ENCODE results near the gene PARVB.

Gene PARVB

GRCh38 chr22:44076825-44077224 is 52.7 kb downstream of the PARVB start:
- no peak overlapping the region for H4K8ac ChIP-seq (ENCODE audit: low read depth, low read length)
- H3K23ac ChIP-seq (ENCODE audit: low read depth, low read length, poor library complexity): no peak overlapping the region
- no peak overlapping the region for H2BK12ac ChIP-seq (ENCODE audit: low read length)
- peaks cover 0 to 8% (median 2%) of the 10 kb centered on the region in 3 experiments for H3K27me3 ChIP-seq (ENCODE audit: control insufficient read depth in 3 of 3, insufficient read depth in 3 of 3, low read depth in 1 of 3, low read length in 3 of 3)
- H3K4me3 ChIP-seq (ENCODE audit: low read length in 2 of 2): no peak overlapping the region
- H3K36me3 ChIP-seq (replicated peaks in 1 of 2; ENCODE audit: control insufficient read depth in 2 of 2, insufficient read depth in 2 of 2, low read length in 2 of 2): no peaks in the 10 kb centered on the region
- WGBS, 2 donors (ENCODE audit: extremely low coverage in 2 of 2, insufficient read length in 2 of 2, insufficient replicate concordance in 1 of 2): no CpG with 5 or more reads among the region's 8 CpGs
- H2BK15ac ChIP-seq (ENCODE audit: low read length): peak overlapping the region; percentile 20
- DNase-seq (ENCODE audit: low spot score): no peak
- peaks cover 11 to 16% of the 10 kb centered on the region in 2 donors for H3K4me1 ChIP-seq (ENCODE audit: control insufficient read depth in 2 of 2, insufficient read depth in 1 of 2, low read depth in 1 of 2, low read length in 2 of 2)
- no peaks in the 10 kb centered on the region for H3K79me1 ChIP-seq (ENCODE audit: low read depth, low read length)
- peak overlapping the region; percentile 13 for H2AK5ac ChIP-seq (ENCODE audit: low read depth, low read length)
- H4K91ac ChIP-seq (ENCODE audit: low read depth, low read length, poor library complexity): no peak overlapping the region
- no peak overlapping the region for H2AFZ ChIP-seq (ENCODE audit: low read length)
- peak overlapping the region; percentile 10 for H3K14ac ChIP-seq (ENCODE audit: low read length)
- H3K9me3 ChIP-seq (replicated peaks in 1 of 2; ENCODE audit: control insufficient read depth in 2 of 2, insufficient read depth in 1 of 2, low read depth in 1 of 2, low read length in 2 of 2): peaks cover 0 to 2% of the 10 kb centered on the region in 2 donors
- no peak overlapping the region for H2BK120ac ChIP-seq (ENCODE audit: low read depth, low read length)
- peak overlapping the region; percentile 25 for H3K18ac ChIP-seq (ENCODE audit: low read length)
- H3K9ac ChIP-seq (ENCODE audit: low read depth, low read length, poor library complexity): no peak overlapping the region
- no peak overlapping the region for H2BK5ac ChIP-seq (ENCODE audit: low read length)
- no peak overlapping the region for H3K4me2 ChIP-seq (ENCODE audit: insufficient read depth, low read length, poor library complexity, severe bottlenecking)
- no peak overlapping the region for H3K27ac ChIP-seq (replicated peaks; ENCODE audit: low read length)
- no peak overlapping the region for H3K4ac ChIP-seq (ENCODE audit: low read length)

- no peak overlapping the region for H3K14ac ChIP-seq (ENCODE audit: low read length)
- no peaks in the 10 kb centered on the region for H3K79me1 ChIP-seq (ENCODE audit: low read depth, low read length)
- DNase-seq (ENCODE audit: low spot score): peak; percentile 84
- H3K23ac ChIP-seq (ENCODE audit: low read depth, low read length, poor library complexity): no peak overlapping the region
- H2BK120ac ChIP-seq (ENCODE audit: low read depth, low read length): no peak overlapping the region
- no peak overlapping the region for H3K4ac ChIP-seq (ENCODE audit: low read length)
- H2BK5ac ChIP-seq (ENCODE audit: low read length): no peak overlapping the region
- peaks cover 6 to 7% of the 10 kb centered on the region in 2 donors for H3K4me1 ChIP-seq (ENCODE audit: control insufficient read depth in 2 of 2, insufficient read depth in 1 of 2, low read depth in 1 of 2, low read length in 2 of 2)
- H3K4me2 ChIP-seq (ENCODE audit: insufficient read depth, low read length, poor library complexity, severe bottlenecking): no peak overlapping the region
- H3K4me3 ChIP-seq (ENCODE audit: low read length in 2 of 2): no peak overlapping the region
- H3K27me3 ChIP-seq (ENCODE audit: control insufficient read depth in 3 of 3, insufficient read depth in 3 of 3, low read depth in 1 of 3, low read length in 3 of 3): peaks cover 0 to 5% (median 2%) of the 10 kb centered on the region in 3 experiments
- no peak overlapping the region for H2BK12ac ChIP-seq (ENCODE audit: low read length)
- H3K27ac ChIP-seq (replicated peaks; ENCODE audit: low read length): no peak overlapping the region
- H3K36me3 ChIP-seq (replicated peaks in 1 of 2; ENCODE audit: control insufficient read depth in 2 of 2, insufficient read depth in 2 of 2, low read length in 2 of 2): no peaks in the 10 kb centered on the region
- H2AFZ ChIP-seq (ENCODE audit: low read length): peak overlapping the region; percentile 84
- H2AK5ac ChIP-seq (ENCODE audit: low read depth, low read length): peak overlapping the region; percentile 74
- no peak overlapping the region for H4K8ac ChIP-seq (ENCODE audit: low read depth, low read length)
- no peak overlapping the region for H2BK15ac ChIP-seq (ENCODE audit: low read length)
- WGBS, 2 donors (ENCODE audit: extremely low coverage in 2 of 2, insufficient read length in 2 of 2, insufficient replicate concordance in 1 of 2): no CpG with 5 or more reads among the region's 27 CpGs
- H3K9ac ChIP-seq (ENCODE audit: low read depth, low read length, poor library complexity): no peak overlapping the region
- H4K91ac ChIP-seq (ENCODE audit: low read depth, low read length, poor library complexity): no peak overlapping the region
- H3K9me3 ChIP-seq (replicated peaks in 1 of 2; ENCODE audit: control insufficient read depth in 2 of 2, insufficient read depth in 1 of 2, low read depth in 1 of 2, low read length in 2 of 2): peaks cover 0 to 2% of the 10 kb centered on the region in 2 donors
- peak overlapping the region; percentile 55 for H3K18ac ChIP-seq (ENCODE audit: low read length)
Measured at GRCh38 chr22:44080936-44081861, 57.1 kb downstream of the PARVB start.

GRCh38 chr22:44082801-44083200 is 58.7 kb downstream of the PARVB start:
- H2BK12ac ChIP-seq (ENCODE audit: low read length): no peak overlapping the region
- WGBS, 2 donors (ENCODE audit: extremely low coverage in 2 of 2, insufficient read length in 2 of 2, insufficient replicate concordance in 1 of 2): no CpG with 5 or more reads among the region's 9 CpGs

GRCh38 chr22:44084044-44084772 is 60.1 kb downstream of the PARVB start:
- H4K91ac ChIP-seq (ENCODE audit: low read depth, low read length, poor library complexity): peak overlapping the region; percentile 47
- H2BK15ac ChIP-seq (ENCODE audit: low read length): no peak overlapping the region
- H3K18ac ChIP-seq (ENCODE audit: low read length): peak overlapping the region; percentile 38
- H4K8ac ChIP-seq (ENCODE audit: low read depth, low read length): no peak overlapping the region
- H2AFZ ChIP-seq (ENCODE audit: low read length): no peak overlapping the region
- H3K27me3 ChIP-seq (ENCODE audit: control insufficient read depth in 3 of 3, insufficient read depth in 3 of 3, low read depth in 1 of 3, low read length in 3 of 3): peaks cover 0 to 7% (median 0%) of the 10 kb centered on the region in 3 experiments
- no peak overlapping the region for H3K9ac ChIP-seq (ENCODE audit: low read depth, low read length, poor library complexity)
- no peak overlapping the region for H3K4ac ChIP-seq (ENCODE audit: low read length)
- H2BK12ac ChIP-seq (ENCODE audit: low read length): no peak overlapping the region
- H3K79me1 ChIP-seq (ENCODE audit: low read depth, low read length): no peaks in the 10 kb centered on the region
- H2AK5ac ChIP-seq (ENCODE audit: low read depth, low read length): peak overlapping the region; percentile 17
- no peak overlapping the region for H3K27ac ChIP-seq (replicated peaks; ENCODE audit: low read length)
- peaks cover 7 to 16% of the 10 kb centered on the region in 2 donors for H3K4me1 ChIP-seq (ENCODE audit: control insufficient read depth in 2 of 2, insufficient read depth in 1 of 2, low read depth in 1 of 2, low read length in 2 of 2)
- H3K9me3 ChIP-seq (replicated peaks in 1 of 2; ENCODE audit: control insufficient read depth in 2 of 2, insufficient read depth in 1 of 2, low read depth in 1 of 2, low read length in 2 of 2): peaks cover 0 to 2% of the 10 kb centered on the region in 2 donors
- no peak overlapping the region for H3K4me2 ChIP-seq (ENCODE audit: insufficient read depth, low read length, poor library complexity, severe bottlenecking)
- no peak for DNase-seq (ENCODE audit: low spot score)
- no peak overlapping the region for H3K23ac ChIP-seq (ENCODE audit: low read depth, low read length, poor library complexity)
- H3K14ac ChIP-seq (ENCODE audit: low read length): no peak overlapping the region
- WGBS, 2 donors (ENCODE audit: extremely low coverage in 2 of 2, insufficient read length in 2 of 2, insufficient replicate concordance in 1 of 2): no CpG with 5 or more reads among the region's 11 CpGs
- peak overlapping the region in 1 of 2 donors; percentile 2 for H3K4me3 ChIP-seq (ENCODE audit: low read length in 2 of 2)
- no peaks in the 10 kb centered on the region for H3K36me3 ChIP-seq (replicated peaks in 1 of 2; ENCODE audit: control insufficient read depth in 2 of 2, insufficient read depth in 2 of 2, low read length in 2 of 2)
- H2BK120ac ChIP-seq (ENCODE audit: low read depth, low read length): no peak overlapping the region
- H2BK5ac ChIP-seq (ENCODE audit: low read length): no peak overlapping the region

More at GRCh38 chr22:44082801-44083200, 58.7 kb downstream of the PARVB start:
- H2AK5ac ChIP-seq (ENCODE audit: low read depth, low read length): no peak overlapping the region
- peaks cover 0 to 2% of the 10 kb centered on the region in 2 donors for H3K9me3 ChIP-seq (replicated peaks in 1 of 2; ENCODE audit: control insufficient read depth in 2 of 2, insufficient read depth in 1 of 2, low read depth in 1 of 2, low read length in 2 of 2)
- H3K14ac ChIP-seq (ENCODE audit: low read length): no peak overlapping the region
- H2BK120ac ChIP-seq (ENCODE audit: low read depth, low read length): no peak overlapping the region
- no peak overlapping the region for H3K9ac ChIP-seq (ENCODE audit: low read depth, low read length, poor library complexity)
- no peaks in the 10 kb centered on the region for H3K79me1 ChIP-seq (ENCODE audit: low read depth, low read length)
- H3K4me2 ChIP-seq (ENCODE audit: insufficient read depth, low read length, poor library complexity, severe bottlenecking): no peak overlapping the region
- H2BK5ac ChIP-seq (ENCODE audit: low read length): no peak overlapping the region
- H3K4me3 ChIP-seq (ENCODE audit: low read length in 2 of 2): no peak overlapping the region
- H3K4me1 ChIP-seq (ENCODE audit: control insufficient read depth in 2 of 2, insufficient read depth in 1 of 2, low read depth in 1 of 2, low read length in 2 of 2): peaks cover 7 to 16% of the 10 kb centered on the region in 2 donors
- no peak overlapping the region for H4K91ac ChIP-seq (ENCODE audit: low read depth, low read length, poor library complexity)
- H3K18ac ChIP-seq (ENCODE audit: low read length): no peak overlapping the region
- peak overlapping the region; percentile 25 for H4K8ac ChIP-seq (ENCODE audit: low read depth, low read length)
- no peak overlapping the region for H3K23ac ChIP-seq (ENCODE audit: low read depth, low read length, poor library complexity)
- H2AFZ ChIP-seq (ENCODE audit: low read length): no peak overlapping the region
- DNase-seq (ENCODE audit: low spot score): no peak
- H3K36me3 ChIP-seq (replicated peaks in 1 of 2; ENCODE audit: control insufficient read depth in 2 of 2, insufficient read depth in 2 of 2, low read length in 2 of 2): no peaks in the 10 kb centered on the region
- H3K27me3 ChIP-seq (ENCODE audit: control insufficient read depth in 3 of 3, insufficient read depth in 3 of 3, low read depth in 1 of 3, low read length in 3 of 3): peaks cover 0 to 5% (median 2%) of the 10 kb centered on the region in 3 experiments
- no peak overlapping the region for H3K27ac ChIP-seq (replicated peaks; ENCODE audit: low read length)
- H3K4ac ChIP-seq (ENCODE audit: low read length): no peak overlapping the region
- no peak overlapping the region for H2BK15ac ChIP-seq (ENCODE audit: low read length)

Data from neuronal stem cell (in vitro differentiated cells).